Body of pancreas (tissue), 4 donors: ENCODE results near the gene PXDC1. TPM values are rescaled to one million over a fixed set of nuclear protein-coding genes. Genes with fewer than 3 reads are reported as not detected.

Experiments used
- ATAC-seq: fragments of 150-250 bp; one replicate; pipeline ENCODE4 v1.9.1; 2016
- DNase-seq, 4 donors: peaks; one replicate each; pipeline ENCODE4 v3.0.0-alpha.2; 2019
- H3K27ac ChIP-seq, 4 donors: fragments of 200-600 bp; sonication (generic); 1 replicate in 3 of 4; 2 replicates in 1 of 4; pipeline versions ENCODE4 v1.5.1 to v1.6.1; 2016 to 2019; ENCODE audit warnings: mild to moderate bottlenecking in 1 of 4, mixed read lengths in 1 of 4, moderate library complexity in 1 of 4
- H3K27me3 ChIP-seq, 2 donors: fragments of 200-600 bp; sonication (generic); one replicate each; pipeline ENCODE4 v1.6.0; 2016; ENCODE audit warnings: mild to moderate bottlenecking in 1 of 2
- H3K36me3 ChIP-seq, 2 donors: fragments of 200-600 bp; sonication (generic); replicated peaks in 1 of 2; 2 replicates each; pipeline ENCODE4 v1.5.1; 2016; ENCODE audit warnings: low read depth in 2 of 2; ENCODE audit not compliant: insufficient read depth in 1 of 2
- H3K4me1 ChIP-seq: fragments of 200-600 bp; sonication (generic); one replicate; pipeline ENCODE4 v1.6.0; 2016
- H3K4me3 ChIP-seq, 2 donors: fragments of 200-600 bp; sonication (generic); 1 replicate in 1 of 2; 2 replicates in 1 of 2; pipeline ENCODE4 v1.5.1; 2016 to 2019
- H3K9me3 ChIP-seq, 3 donors: fragments of 200-600 bp; sonication (generic); 1 replicate in 2 of 3; 2 replicates in 1 of 3; pipeline ENCODE4 v1.5.1; 2016
- CTCF ChIP-seq, 7 experiments: fragments of 450-650 bp in 4 of 7; fragments of 200-600 bp in 3 of 7; sonication (generic) in 3 of 7; IDR thresholded peaks; one replicate each; pipeline ENCODE4 v1.5.1; 2016 to 2019; ENCODE audit warnings: antibody characterized with exemption in 7 of 7
- POLR2A ChIP-seq, 3 donors: fragments of 450-650 bp; IDR thresholded peaks; one replicate each; pipeline ENCODE4 v1.6.1; 2016; ENCODE audit warnings: antibody characterized with exemption in 3 of 3, mild to moderate bottlenecking in 2 of 3
- WGBS, 2 donors: methylation state at CpG; one replicate each; pipeline ENCODE4 v1.1.5; 2017; 5-methylcytosine and 5-hydroxymethylcytosine counted together
- intact Hi-C: fragments of 100-400 bp; cut with DNase I; formaldehyde crosslinking; loops from one replicate; pipeline ENCODE4 v1.15.1; 2023
- total RNA-seq, 2 donors: library from RNA; depleted of rRNA; stranded (reverse); fragments of >200 nt; gene quantifications; one replicate each; pipeline ENCODE4 v1.1.0, GENCODE V29; 2016

Gene PXDC1
- total RNA-seq, 2 donors from 2014 or later: 30.9 to 35.6 TPM

GRCh38 chr6:3793545-3793944, 42.0 kb upstream of the PXDC1 start:
- TF ChIP-seq CTCF (IDR thresholded peaks at IDR 0.05): no peak
- no peak for TF ChIP-seq POLR2A (IDR thresholded peaks at IDR 0.05)
- peaks cover 24% of the 10 kb centered on the region for H3K4me1 ChIP-seq
- H3K27ac ChIP-seq: no peak overlapping the region
- H3K36me3 ChIP-seq: no peaks in the 10 kb centered on the region
- ATAC-seq (no peak), DNase-seq (no peak)
- 84 to 91% methylated on average over 3 of the region's 3 CpGs for WGBS, 2 donors
- no peaks in the 10 kb centered on the region for H3K27me3 ChIP-seq
- no peak overlapping the region for H3K4me3 ChIP-seq
- H3K9me3 ChIP-seq: no peaks in the 10 kb centered on the region
- intact Hi-C loops: no loop called here

- no peaks in the 10 kb centered on the region for H3K9me3 ChIP-seq
- no peak for TF ChIP-seq CTCF (IDR thresholded peaks at IDR 0.05)
- no peak for TF ChIP-seq POLR2A (IDR thresholded peaks at IDR 0.05)
- H3K4me3 ChIP-seq: no peak overlapping the region
- no peaks in the 10 kb centered on the region for H3K36me3 ChIP-seq
- DNase-seq (no peak), ATAC-seq (no peak)
- H3K27ac ChIP-seq: no peak overlapping the region
- intact Hi-C loops: no loop called here
- WGBS, 2 donors: 77 to 78% methylated on average over 8 of the region's 8 CpGs
- H3K27me3 ChIP-seq: no peaks in the 10 kb centered on the region
- H3K4me1 ChIP-seq: peaks cover 7% of the 10 kb centered on the region
Measured at GRCh38 chr6:3791526-3792203, 40.2 kb upstream of the PXDC1 start.

DNA sequence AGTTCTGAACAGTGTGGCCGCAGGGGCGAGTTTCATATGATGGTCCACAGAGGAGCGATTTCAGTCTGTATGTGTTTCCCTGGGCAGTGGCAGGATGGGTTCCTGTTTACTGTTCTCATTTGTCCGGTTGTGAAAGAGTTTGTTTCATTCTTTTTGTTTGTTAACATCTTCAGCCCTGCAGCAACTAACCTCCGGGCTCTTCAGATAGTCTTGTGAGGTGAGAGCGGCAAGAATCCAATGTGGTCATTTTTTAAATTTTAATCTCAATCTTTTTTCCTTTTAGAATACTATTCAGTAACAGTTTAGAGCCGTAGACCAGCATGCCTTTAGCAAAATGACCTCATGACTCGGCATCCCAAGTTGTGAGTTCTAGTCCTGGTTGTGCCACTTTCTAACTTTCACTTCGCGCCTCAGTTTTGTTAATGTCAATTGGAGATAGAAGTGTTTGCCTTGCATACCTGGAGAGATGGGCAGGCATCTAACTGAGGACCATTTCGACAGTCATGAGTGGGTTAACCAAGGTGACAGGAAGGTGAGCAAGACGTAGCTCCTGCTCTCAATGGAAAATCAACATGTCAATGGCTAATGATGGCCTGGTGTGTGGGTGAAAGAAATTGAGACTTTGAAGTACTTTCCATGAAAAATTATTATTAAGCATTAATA, 38.5 kb upstream of the PXDC1 start:
- 85 to 87% methylated on average over 12 of the region's 12 CpGs for WGBS, 2 donors
- no peak for DNase-seq
- TF ChIP-seq POLR2A (IDR thresholded peaks at IDR 0.05) (no peak), CTCF (IDR thresholded peaks at IDR 0.05) (no peak)
- no peak overlapping the region for H3K27ac ChIP-seq
- no peaks in the 10 kb centered on the region for H3K27me3 ChIP-seq
- H3K9me3 ChIP-seq: no peaks in the 10 kb centered on the region
- no peak overlapping the region for H3K4me3 ChIP-seq
- ATAC-seq: no peak
- no peaks in the 10 kb centered on the region for H3K36me3 ChIP-seq
- H3K4me1 ChIP-seq: no peaks in the 10 kb centered on the region
- intact Hi-C loops: no loop called here

- TF ChIP-seq POLR2A (IDR thresholded peaks at IDR 0.05) (no peak), CTCF (IDR thresholded peaks at IDR 0.05) (no peak)
- H3K4me3 ChIP-seq: no peak overlapping the region
Measured at GRCh38 chr6:3789018-3789895, 37.7 kb upstream of the PXDC1 start.

More at GRCh38 chr6:3789018-3789895, 37.7 kb upstream of the PXDC1 start:
- H3K36me3 ChIP-seq: no peaks in the 10 kb centered on the region
- intact Hi-C loops: no loop called here
- ATAC-seq (peak; percentile 62), DNase-seq (no peak)
- no peaks in the 10 kb centered on the region for H3K9me3 ChIP-seq
- H3K27me3 ChIP-seq: no peaks in the 10 kb centered on the region
- WGBS, 2 donors: 80 to 86% methylated on average over 13 of the region's 13 CpGs
- H3K27ac ChIP-seq: no peak overlapping the region
- H3K4me1 ChIP-seq: no peaks in the 10 kb centered on the region
